ENCODE measurements around the gene SSPN.

DNA sequence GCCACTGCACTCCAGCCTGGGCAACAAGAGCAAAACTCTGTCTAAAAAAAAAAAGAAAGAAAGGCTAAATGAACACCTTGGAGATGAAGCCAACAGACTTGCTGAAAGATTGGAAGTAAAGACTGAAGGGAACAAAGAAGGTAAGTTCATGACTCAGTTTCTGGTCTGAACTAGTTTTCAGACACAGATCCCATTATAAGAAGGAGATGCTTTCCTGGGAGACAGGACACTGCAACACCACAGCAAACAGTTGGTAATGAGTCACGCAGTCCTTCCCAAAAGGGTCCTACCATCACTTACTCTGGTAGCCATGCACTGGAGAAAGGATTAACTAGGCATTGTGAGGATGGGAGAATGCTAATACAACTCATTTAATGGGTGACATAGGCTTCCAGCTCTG, 97.2 kb downstream of the SSPN start:
- TF ChIP-seq ZFP30 (CRISPR knock-in tag; IDR thresholded peaks at IDR 0.05) (no peak), TCF4 (CRISPR knock-in tag; IDR thresholded peaks at IDR 0.05; ENCODE audit: borderline replicate concordance) (no peak), RARB (CRISPR knock-in tag; IDR thresholded peaks at IDR 0.05) (no peak)
- TF ChIP-seq, protein P1, sequence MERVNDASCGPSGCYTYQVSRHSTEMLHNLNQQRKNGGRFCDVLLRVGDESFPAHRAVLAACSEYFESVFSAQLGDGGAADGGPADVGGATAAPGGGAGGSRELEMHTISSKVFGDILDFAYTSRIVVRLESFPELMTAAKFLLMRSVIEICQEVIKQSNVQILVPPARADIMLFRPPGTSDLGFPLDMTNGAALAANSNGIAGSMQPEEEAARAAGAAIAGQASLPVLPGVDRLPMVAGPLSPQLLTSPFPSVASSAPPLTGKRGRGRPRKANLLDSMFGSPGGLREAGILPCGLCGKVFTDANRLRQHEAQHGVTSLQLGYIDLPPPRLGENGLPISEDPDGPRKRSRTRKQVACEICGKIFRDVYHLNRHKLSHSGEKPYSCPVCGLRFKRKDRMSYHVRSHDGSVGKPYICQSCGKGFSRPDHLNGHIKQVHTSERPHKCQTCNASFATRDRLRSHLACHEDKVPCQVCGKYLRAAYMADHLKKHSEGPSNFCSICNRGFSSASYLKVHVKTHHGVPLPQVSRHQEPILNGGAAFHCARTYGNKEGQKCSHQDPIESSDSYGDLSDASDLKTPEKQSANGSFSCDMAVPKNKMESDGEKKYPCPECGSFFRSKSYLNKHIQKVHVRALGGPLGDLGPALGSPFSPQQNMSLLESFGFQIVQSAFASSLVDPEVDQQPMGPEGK (CRISPR knock-in tag; IDR thresholded peaks at IDR 0.05; ENCODE audit: borderline replicate concordance) = no peak
- TF ChIP-seq, protein P2, sequence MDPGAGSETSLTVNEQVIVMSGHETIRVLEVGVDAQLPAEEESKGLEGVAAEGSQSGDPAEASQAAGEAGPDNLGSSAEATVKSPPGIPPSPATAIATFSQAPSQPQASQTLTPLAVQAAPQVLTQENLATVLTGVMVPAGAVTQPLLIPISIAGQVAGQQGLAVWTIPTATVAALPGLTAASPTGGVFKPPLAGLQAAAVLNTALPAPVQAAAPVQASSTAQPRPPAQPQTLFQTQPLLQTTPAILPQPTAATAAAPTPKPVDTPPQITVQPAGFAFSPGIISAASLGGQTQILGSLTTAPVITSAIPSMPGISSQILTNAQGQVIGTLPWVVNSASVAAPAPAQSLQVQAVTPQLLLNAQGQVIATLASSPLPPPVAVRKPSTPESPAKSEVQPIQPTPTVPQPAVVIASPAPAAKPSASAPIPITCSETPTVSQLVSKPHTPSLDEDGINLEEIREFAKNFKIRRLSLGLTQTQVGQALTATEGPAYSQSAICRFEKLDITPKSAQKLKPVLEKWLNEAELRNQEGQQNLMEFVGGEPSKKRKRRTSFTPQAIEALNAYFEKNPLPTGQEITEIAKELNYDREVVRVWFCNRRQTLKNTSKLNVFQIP (CRISPR knock-in tag; IDR thresholded peaks at IDR 0.05; ENCODE audit: borderline replicate concordance, low read depth) = no peak

All from SK-N-SH treated with all-trans-retinoic acid at 6 μM for 48 hours (cell line).